CD14-positive monocyte (primary cell): ENCODE data around the gene CLPSL1. TPM values are rescaled to one million over a fixed set of nuclear protein-coding genes. Genes with fewer than 3 reads are reported as not detected.
A peak's percentile ranks its signal among the peaks of the same experiment; 100 is the strongest.

Experiments
- DNase-seq, 3 donors: peaks; one replicate each; pipeline ENCODE4 v3.0.0-alpha.2; 2011 to 2022
- H2AFZ ChIP-seq: 2 replicates; pipeline ENCODE4 v1.6.0; 2012; ENCODE audit warnings: mild to moderate bottlenecking, low read depth, low read length, inconsistent platforms; ENCODE audit not compliant: insufficient read depth, poor library complexity, severe bottlenecking
- H3K27ac ChIP-seq, 2 donors: 1 replicate in 1 of 2; 2 replicates in 1 of 2; pipeline ENCODE4 v1.5.1; 2012 to 2013; ENCODE audit warnings: low read length in 2 of 2, control low read depth in 1 of 2, inconsistent platforms in 1 of 2, low read depth in 1 of 2, mild to moderate bottlenecking in 1 of 2
- H3K27me3 ChIP-seq, 2 donors: one replicate each; pipeline versions ENCODE4 v1.6.0 to v1.6.1; 2011 to 2013; ENCODE audit warnings: low read length in 2 of 2; ENCODE audit not compliant: control insufficient read depth in 2 of 2, insufficient read depth in 2 of 2
- H3K36me3 ChIP-seq, 2 donors: replicated peaks in 1 of 2; 1 replicate in 1 of 2; 2 replicates in 1 of 2; pipeline versions ENCODE4 v1.5.1 to v1.6.1; 2012 to 2013; ENCODE audit warnings: low read length in 2 of 2, control low read depth in 1 of 2, inconsistent platforms in 1 of 2, mild to moderate bottlenecking in 1 of 2; ENCODE audit not compliant: insufficient read depth in 2 of 2, control insufficient read depth in 1 of 2
- H3K4me1 ChIP-seq, 2 donors: 1 replicate in 1 of 2; 2 replicates in 1 of 2; pipeline versions ENCODE4 v1.5.1 to v1.6.1; 2012 to 2013; ENCODE audit warnings: low read length in 2 of 2, control low read depth in 1 of 2, inconsistent platforms in 1 of 2, mild to moderate bottlenecking in 1 of 2, moderate library complexity in 1 of 2; ENCODE audit not compliant: insufficient read depth in 2 of 2, control insufficient read depth in 1 of 2
- H3K4me2 ChIP-seq: replicated peaks from 2 replicates; pipeline ENCODE3; 2012; ENCODE audit warnings: low read length, moderate library complexity, mild to moderate bottlenecking; ENCODE audit not compliant: poor library complexity, severe bottlenecking; ENCODE audit errors: extremely low read depth
- H3K4me3 ChIP-seq, 3 experiments: fragments of 200-600 bp in 1 of 3; sonication (generic) in 1 of 3; replicated peaks in 1 of 3; 1 replicate in 2 of 3; 2 replicates in 1 of 3; pipeline ENCODE4 v1.5.1; 2011 to 2013; ENCODE audit warnings: low read length in 3 of 3, mild to moderate bottlenecking in 3 of 3, control low read depth in 2 of 3, low read depth in 2 of 3, inconsistent platforms in 1 of 3, moderate library complexity in 1 of 3
- H3K79me2 ChIP-seq: 2 replicates; pipeline ENCODE4 v1.6.0; 2012; ENCODE audit warnings: mild to moderate bottlenecking, control low read depth, inconsistent platforms, low read length, moderate library complexity; ENCODE audit not compliant: insufficient read depth
- H3K9ac ChIP-seq: 2 replicates; pipeline ENCODE4 v1.6.0; 2017; ENCODE audit warnings: low read length, mild to moderate bottlenecking; ENCODE audit not compliant: insufficient read depth, poor library complexity, severe bottlenecking
- H3K9me3 ChIP-seq, 2 donors: replicated peaks in 1 of 2; 1 replicate in 1 of 2; 2 replicates in 1 of 2; pipeline versions ENCODE4 v1.5.1 to v1.6.1; 2012 to 2013; ENCODE audit warnings: low read length in 2 of 2, control low read depth in 1 of 2; ENCODE audit not compliant: control insufficient read depth in 1 of 2, insufficient read depth in 1 of 2
- H4K20me1 ChIP-seq: 2 replicates; pipeline ENCODE4 v1.6.0; 2012; ENCODE audit warnings: mild to moderate bottlenecking, low read length, control low read depth, moderate library complexity; ENCODE audit not compliant: insufficient read depth
- H3K27ac Mint-ChIP-seq, 7 donors: one replicate each; pipeline ENCODE4 v1.8.0; 2020; ENCODE audit warnings: mild to moderate bottlenecking in 7 of 7, mixed read lengths in 7 of 7, moderate library complexity in 6 of 7, inconsistent platforms in 2 of 7
- H3K27me3 Mint-ChIP-seq, 3 donors: one replicate each; pipeline ENCODE4 v1.8.0; 2021 to 2022; ENCODE audit warnings: low read depth in 3 of 3, mild to moderate bottlenecking in 3 of 3, mixed read lengths in 3 of 3, moderate library complexity in 3 of 3, inconsistent platforms in 1 of 3
- H3K36me3 Mint-ChIP-seq, 2 donors: one replicate each; pipeline ENCODE4 v1.8.0; 2020; ENCODE audit warnings: mixed read lengths in 2 of 2, inconsistent platforms in 1 of 2, mild to moderate bottlenecking in 1 of 2
- H3K4me1 Mint-ChIP-seq: one replicate; pipeline ENCODE4 v1.8.0; 2020; ENCODE audit warnings: mild to moderate bottlenecking, mixed read lengths
- H3K4me3 Mint-ChIP-seq, 2 donors: one replicate each; pipeline ENCODE4 v1.8.0; 2020; ENCODE audit warnings: mild to moderate bottlenecking in 2 of 2, mixed read lengths in 2 of 2, moderate library complexity in 1 of 2
- H3K9me3 Mint-ChIP-seq, 7 donors: one replicate each; pipeline ENCODE4 v1.8.0; 2020 to 2022; ENCODE audit warnings: mixed read lengths in 7 of 7, mild to moderate bottlenecking in 6 of 7, moderate library complexity in 6 of 7, inconsistent platforms in 2 of 7
- CTCF ChIP-seq: fragments of 200-600 bp; IDR thresholded peaks from one replicate; pipeline ENCODE4 v1.8.0; 2022; ENCODE audit warnings: antibody characterized with exemption, mild to moderate bottlenecking
- WGBS: methylation state at CpG from one replicate; pipeline ENCODE4 v1.1.5; 2013; ENCODE audit warnings: missing lambda C conversion rate; ENCODE audit not compliant: insufficient coverage; 5-methylcytosine and 5-hydroxymethylcytosine counted together
- intact Hi-C, 2 donors: fragments of 100-400 bp; cut with micrococcal nuclease; formaldehyde crosslinking; loops; one replicate each; pipeline versions ENCODE4 v1.15.0 to v1.15.1; 2023
- polyA plus RNA-seq, 3 donors: library from polyadenylated mRNA; depleted of rRNA in 1 of 3; unstranded in 2 of 3; stranded (reverse) in 1 of 3; fragments of 300-500 nt in 2 of 3; fragments of >200 nt in 1 of 3; fragmentation: Illumina TruSeq in 2 of 3; gene quantifications; 1 replicate in 2 of 3; 2 replicates in 1 of 3; pipeline ENCODE4 v1.2.3, GENCODE V29; 2012 to 2021

The CLPSL1 gene
- polyA plus RNA-seq, 3 donors, result not detected

GRCh38 chr6:35777356-35778102, 3.3 kb upstream of the CLPSL1 start:
- Histone ChIP-seq H2AFZ (no peak overlapping the region), H3K36me3 (no peaks in the 10 kb centered on the region), H3K9me3 (no peaks in the 10 kb centered on the region), H3K4me1 (peaks cover 7 to 9% of the 10 kb centered on the region in 2 donors), H3K4me2 (no peak overlapping the region), H4K20me1 (no peaks in the 10 kb centered on the region), H3K4me3 (no peak overlapping the region), H3K27ac (no peak overlapping the region), H3K79me2 (no peaks in the 10 kb centered on the region), H3K27me3 (peaks cover 0 to 17% of the 10 kb centered on the region in 2 donors), H3K9ac (no peak overlapping the region)
- no peak for DNase-seq
- intact Hi-C loops, result loop anchor here in 1 of 2 donors (10.0 kb wide), 1 partner anchor 177 kb away; no protein-coding TSS in a partner anchor
- WGBS, result 96% methylated on average over 6 of the region's 10 CpGs
- peaks cover 9% of the 10 kb centered on the region for H3K4me1 Mint-ChIP-seq
- H3K27me3 Mint-ChIP-seq, result peaks cover 18 to 30% (median 27%) of the 10 kb centered on the region in 3 donors
- H3K36me3 Mint-ChIP-seq, result peaks cover 0 to 3% of the 10 kb centered on the region in 2 donors
- TF ChIP-seq CTCF, result no peak
- H3K27ac Mint-ChIP-seq, result no peak overlapping the region
- H3K4me3 Mint-ChIP-seq, result peak overlapping the region in 1 of 2 donors; percentile 30
- peaks cover 0 to 2% (median 0%) of the 10 kb centered on the region in 7 donors for H3K9me3 Mint-ChIP-seq

DNA sequence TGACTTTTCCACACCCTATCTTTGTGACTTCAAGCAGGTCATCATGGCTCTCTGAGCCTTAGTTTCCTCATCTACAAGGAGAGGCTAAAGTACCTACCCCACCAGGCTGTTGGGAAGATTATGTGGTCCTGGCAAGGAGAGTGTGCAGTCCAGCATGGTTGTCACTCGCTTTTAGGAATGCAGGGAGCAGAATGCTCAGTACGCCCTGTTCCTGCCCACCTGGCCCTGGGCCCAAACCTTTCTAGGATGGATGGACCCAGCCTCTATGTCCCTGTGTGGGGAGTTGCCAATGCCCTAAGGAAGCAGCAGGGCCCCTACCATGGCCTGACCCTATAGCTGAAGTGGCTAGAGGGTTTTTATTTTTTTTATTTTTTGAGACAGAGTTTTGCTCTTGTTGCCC, 2.4 kb upstream of the CLPSL1 start:
- intact Hi-C loops, result loop anchor here in 1 of 2 donors (10.0 kb wide), 1 partner anchor 176 kb away; no protein-coding TSS in a partner anchor
- H3K27me3 Mint-ChIP-seq, result peaks cover 18 to 32% (median 31%) of the 10 kb centered on the region in 3 donors
- H3K4me3 Mint-ChIP-seq, result no peak overlapping the region
- H3K9me3 Mint-ChIP-seq, result peaks cover 0 to 2% (median 0%) of the 10 kb centered on the region in 7 donors
- Histone ChIP-seq H3K9me3 (no peaks in the 10 kb centered on the region), H3K27ac (no peak overlapping the region), H3K27me3 (peaks cover 0 to 17% of the 10 kb centered on the region in 2 donors), H4K20me1 (no peaks in the 10 kb centered on the region), H3K4me3 (no peak overlapping the region), H3K4me1 (peaks cover 7 to 9% of the 10 kb centered on the region in 2 donors), H3K4me2 (no peak overlapping the region), H2AFZ (no peak overlapping the region), H3K9ac (no peak overlapping the region), H3K36me3 (no peaks in the 10 kb centered on the region), H3K79me2 (no peaks in the 10 kb centered on the region)
- TF ChIP-seq CTCF, result no peak
- WGBS, result 94% methylated on average over 2 of the region's 2 CpGs
- H3K4me1 Mint-ChIP-seq, result peaks cover 9% of the 10 kb centered on the region
- no peak overlapping the region for H3K27ac Mint-ChIP-seq
- no peak for DNase-seq
- peaks cover 0 to 3% of the 10 kb centered on the region in 2 donors for H3K36me3 Mint-ChIP-seq
